ENCODE results near the gene RAN. TPM values are rescaled to one million over a fixed set of nuclear protein-coding genes. Genes with fewer than 3 reads are reported as not detected.
"Not testable (repeated sequence)": the region's sequence is repeated elsewhere in the genome, so short reads cannot be mapped to it uniquely, and the experiment has no call there.

Gene RAN
- total RNA-seq, 4 donors from 2014 or later, result 88.3 to 161 (median 148) TPM

GRCh38 chr12:130904064-130904463 lies 32.2 kb downstream of the RAN start:
- 85 to 89% methylated on average over 2 of the region's 2 CpGs for WGBS, 2 donors
- TF ChIP-seq CTCF (IDR thresholded peaks at IDR 0.05) (no peak), POLR2A (IDR thresholded peaks at IDR 0.05) (no peak)
- no peak for DNase-seq (ENCODE audit: low spot score in 2 of 2)
- no peak overlapping the region for H3K4me3 ChIP-seq (ENCODE audit: low read depth, poor library complexity, severe bottlenecking)
- intact Hi-C loops (cut with DNase I; ENCODE audit: low total_unique reads), result no loop called here

- DNase-seq (ENCODE audit: low spot score in 2 of 2); intact Hi-C loops (cut with DNase I; ENCODE audit: low total_unique reads); H3K4me3 ChIP-seq (ENCODE audit: low read depth, poor library complexity, severe bottlenecking): not testable (repeated sequence)
- 78 to 86% methylated on average over 8 to 18 of the region's 31 CpGs for WGBS, 2 donors
Measured at GRCh38 chr12:130904936-130905455, 33.1 kb downstream of the RAN start.

GRCh38 chr12:130909111-130909510 lies 37.2 kb downstream of the RAN start:
- DNase-seq (ENCODE audit: low spot score in 2 of 2), result no peak
- H3K4me3 ChIP-seq (ENCODE audit: low read depth, poor library complexity, severe bottlenecking), result no peak overlapping the region
- intact Hi-C loops (cut with DNase I; ENCODE audit: low total_unique reads), result no loop called here
- WGBS, 2 donors, result 93 to 97% methylated on average over 4 of the region's 4 CpGs
- TF ChIP-seq CTCF (IDR thresholded peaks at IDR 0.05) (no peak), POLR2A (IDR thresholded peaks at IDR 0.05) (no peak)

- H3K4me3 ChIP-seq (ENCODE audit: low read depth, poor library complexity, severe bottlenecking), result no peak overlapping the region
- intact Hi-C loops (cut with DNase I; ENCODE audit: low total_unique reads), result no loop called here
- no peak for DNase-seq (ENCODE audit: low spot score in 2 of 2)
- WGBS, 2 donors, result 43 to 88% methylated on average over 1 of the region's 1 CpG
- TF ChIP-seq POLR2A (IDR thresholded peaks at IDR 0.05), result no peak
- TF ChIP-seq CTCF (IDR thresholded peaks at IDR 0.05), result no peak
Measured at GRCh38 chr12:130911193-130911592, 39.3 kb downstream of the RAN start.

GRCh38 chr12:130911933-130912332 lies 40.1 kb downstream of the RAN start:
- no peak for DNase-seq (ENCODE audit: low spot score in 2 of 2)

GRCh38 chr12:130916241-130916911 lies 44.5 kb downstream of the RAN start:
- WGBS, 2 donors, result 13 to 14% methylated on average over 36 of the region's 37 CpGs
- TF ChIP-seq POLR2A (IDR thresholded peaks at IDR 0.05) (no peak), CTCF (IDR thresholded peaks at IDR 0.05) (peak in 1 of 3 donors; percentile 87)
- peak in 1 of 2 donors; percentile 90 for DNase-seq (ENCODE audit: low spot score in 2 of 2)
- intact Hi-C loops (cut with DNase I; ENCODE audit: low total_unique reads), result no loop called here
- H3K4me3 ChIP-seq (ENCODE audit: low read depth, poor library complexity, severe bottlenecking), result no peak overlapping the region

More at GRCh38 chr12:130911933-130912332, 40.1 kb downstream of the RAN start:
- no peak overlapping the region for H3K4me3 ChIP-seq (ENCODE audit: low read depth, poor library complexity, severe bottlenecking)
- TF ChIP-seq POLR2A (IDR thresholded peaks at IDR 0.05), result no peak
- no peak for TF ChIP-seq CTCF (IDR thresholded peaks at IDR 0.05)
- intact Hi-C loops (cut with DNase I; ENCODE audit: low total_unique reads), result no loop called here
